ENCODE data around the gene A4GNT.

A4GNT gene

GRCh38 chr3:138078096-138078495, 54.1 kb downstream of the A4GNT start:
- DNase-seq, result no peak
